Occipital lobe (tissue), 2 donors: Measurements from ENCODE around the gene SH2D2A. TPM values are rescaled to one million over a fixed set of nuclear protein-coding genes. Genes with fewer than 3 reads are reported as not detected.

Source experiments
- DNase-seq: peaks from one replicate; lab custom pipeline; 2025; lab: John Stamatoyannopoulos, UW
- total RNA-seq: library from RNA; depleted of rRNA; stranded (reverse); fragments of >200 nt; gene quantifications from one replicate; pipeline ENCODE4 v1.2.3, GENCODE V29; 2014

Gene SH2D2A
- total RNA-seq, 1 donor from 2014 or later = not detected

DNA sequence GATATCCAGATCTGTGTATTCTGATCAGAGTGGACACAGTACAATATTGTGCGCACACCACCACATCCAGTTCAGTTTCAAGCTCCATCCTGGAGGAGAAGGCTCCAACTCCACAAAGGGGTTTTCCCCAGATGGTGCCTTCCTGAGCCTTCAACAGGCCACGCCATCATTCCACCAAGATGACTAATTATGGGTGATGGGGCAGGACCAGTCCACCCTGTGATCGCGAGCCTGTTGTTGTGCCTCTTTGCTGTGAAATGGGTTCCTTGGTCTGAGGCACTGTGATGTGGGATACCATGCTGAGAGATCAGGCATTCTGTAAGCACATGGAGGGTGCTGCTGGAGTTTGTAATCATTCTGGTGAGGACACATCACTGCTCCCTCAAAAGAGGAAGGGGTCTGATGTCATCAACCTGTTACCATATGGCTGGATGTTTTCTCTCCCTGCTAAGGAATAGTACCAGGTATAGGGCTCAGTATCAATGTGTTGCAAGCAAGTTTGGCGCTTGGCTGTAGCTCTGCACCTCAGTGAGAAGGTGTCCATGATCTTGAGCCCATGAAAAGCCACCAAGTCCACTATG, 6.7 kb upstream of the SH2D2A start:
- no peak for DNase-seq

DNA sequence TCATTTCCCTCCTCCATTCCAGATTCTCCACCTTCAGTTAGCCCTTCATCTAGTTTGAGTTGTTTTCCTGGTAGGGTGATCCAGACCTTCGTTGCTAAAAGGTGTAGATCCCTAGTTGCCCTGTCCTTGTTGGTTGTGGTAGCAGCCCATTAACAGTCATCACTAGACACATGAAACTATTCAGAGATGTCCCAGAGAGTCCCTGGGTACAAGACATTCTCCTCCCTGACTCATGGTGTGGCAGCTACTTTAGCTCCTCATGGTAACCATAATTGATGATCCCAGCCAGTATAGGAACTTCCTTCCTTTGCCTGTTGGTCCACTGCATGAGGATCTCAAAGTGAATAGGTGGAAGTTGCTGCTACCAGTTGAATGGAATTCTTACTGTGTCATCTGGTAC, 6.0 kb upstream of the SH2D2A start:
- DNase-seq = no peak

DNA sequence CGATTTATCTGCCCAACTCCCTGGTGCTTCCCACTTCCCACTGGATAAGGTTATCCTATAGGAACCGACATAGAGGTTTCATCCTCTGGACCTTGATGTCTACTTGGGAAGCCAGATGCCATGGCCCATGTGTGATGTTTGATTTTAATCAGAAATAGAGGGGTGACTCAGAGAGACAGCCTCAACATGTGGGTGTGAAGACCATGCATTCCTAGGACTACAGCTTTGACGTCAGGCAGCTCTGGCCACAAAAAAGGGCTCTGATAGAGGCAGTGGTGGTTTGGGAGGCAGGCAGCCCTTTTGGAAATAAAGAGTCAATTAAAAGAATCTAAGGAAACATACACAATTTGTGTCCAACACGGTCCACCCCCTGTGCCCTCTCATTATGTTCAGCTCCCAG, 5.2 kb upstream of the SH2D2A start:
- DNase-seq = no peak

DNA sequence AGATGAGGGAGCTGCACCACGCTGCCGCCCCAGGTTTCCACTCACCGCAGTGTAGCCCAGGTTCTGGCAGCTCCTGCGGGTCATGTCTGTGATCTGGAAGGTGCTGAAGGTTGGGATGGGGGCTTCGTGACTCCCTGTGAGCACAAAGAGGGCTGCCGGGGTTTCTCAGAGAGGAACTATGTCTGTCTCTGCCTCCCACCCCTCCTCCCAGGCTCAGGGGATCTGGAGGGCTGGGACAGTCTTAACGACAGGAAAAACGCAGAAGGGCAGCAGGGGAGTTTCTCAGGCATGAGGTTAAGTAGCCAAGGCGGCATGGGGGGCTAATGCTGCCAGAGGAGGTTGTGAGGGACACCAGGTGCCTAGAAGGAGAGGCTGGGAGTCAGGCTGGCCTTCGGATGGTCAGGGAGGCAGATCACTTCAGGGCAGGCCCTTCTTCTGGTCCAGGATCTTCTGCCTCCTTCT, 656 bp downstream of the SH2D2A start:
- no peak for DNase-seq

DNA sequence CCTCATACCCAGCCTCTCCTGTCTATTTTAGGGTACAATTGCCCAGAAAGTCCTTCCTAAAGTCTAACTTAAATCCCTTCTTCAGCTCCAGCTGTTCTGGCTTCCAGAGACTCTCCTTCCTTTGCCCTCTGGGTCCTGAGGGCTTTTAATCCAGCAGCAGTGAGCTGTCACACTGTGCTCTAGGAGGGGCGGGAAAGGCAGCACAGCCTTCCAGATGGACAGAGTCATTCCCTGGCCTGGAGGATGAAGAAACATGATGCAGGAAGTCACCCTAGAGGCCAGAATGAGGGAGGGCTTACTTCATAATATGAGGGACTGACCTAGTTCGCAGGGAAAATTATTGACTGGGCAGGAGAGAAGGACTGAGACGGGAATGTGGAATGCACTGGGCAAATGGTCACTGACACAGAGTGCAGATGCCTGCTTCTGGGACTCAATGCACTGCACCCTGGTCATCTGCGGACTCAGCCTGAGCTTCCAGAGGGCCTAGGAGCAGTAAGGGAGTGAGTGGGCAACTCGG, 1.3 kb downstream of the SH2D2A start:
- no peak for DNase-seq

DNA sequence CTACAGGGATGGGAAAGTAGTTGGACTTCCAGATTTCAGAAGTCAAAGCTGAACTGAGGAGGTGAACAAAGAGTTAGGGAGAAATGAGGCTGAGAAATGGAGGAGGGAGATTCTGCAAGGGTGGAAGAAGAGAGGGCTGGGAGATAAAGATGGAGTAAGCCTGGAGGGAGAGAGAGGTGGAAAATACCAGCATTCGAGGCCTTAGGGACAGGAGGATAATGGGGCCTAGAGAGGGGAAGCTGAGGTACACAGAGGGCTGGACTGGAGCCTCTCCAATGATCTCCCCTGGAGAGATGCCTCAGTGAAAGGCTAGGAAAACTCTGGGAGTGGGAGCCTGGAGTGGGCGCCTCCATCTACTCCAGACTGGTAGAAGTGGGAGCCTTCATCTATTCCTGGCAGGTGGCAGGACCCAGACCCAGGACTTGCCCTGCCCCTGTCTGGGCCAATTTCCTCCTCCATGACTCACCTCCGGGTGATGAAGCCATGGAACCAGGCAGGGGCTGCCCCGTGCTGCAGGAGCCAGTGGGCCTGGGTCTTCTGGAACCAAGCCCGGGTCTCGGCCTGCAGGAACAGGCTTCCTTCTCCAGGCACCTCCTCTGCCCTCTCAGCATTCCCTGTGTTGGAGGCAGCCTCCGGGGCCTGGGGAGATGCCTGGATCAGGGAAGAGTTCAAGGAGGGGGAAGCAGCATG, 1.9 kb downstream of the SH2D2A start:
- DNase-seq = no peak

DNA sequence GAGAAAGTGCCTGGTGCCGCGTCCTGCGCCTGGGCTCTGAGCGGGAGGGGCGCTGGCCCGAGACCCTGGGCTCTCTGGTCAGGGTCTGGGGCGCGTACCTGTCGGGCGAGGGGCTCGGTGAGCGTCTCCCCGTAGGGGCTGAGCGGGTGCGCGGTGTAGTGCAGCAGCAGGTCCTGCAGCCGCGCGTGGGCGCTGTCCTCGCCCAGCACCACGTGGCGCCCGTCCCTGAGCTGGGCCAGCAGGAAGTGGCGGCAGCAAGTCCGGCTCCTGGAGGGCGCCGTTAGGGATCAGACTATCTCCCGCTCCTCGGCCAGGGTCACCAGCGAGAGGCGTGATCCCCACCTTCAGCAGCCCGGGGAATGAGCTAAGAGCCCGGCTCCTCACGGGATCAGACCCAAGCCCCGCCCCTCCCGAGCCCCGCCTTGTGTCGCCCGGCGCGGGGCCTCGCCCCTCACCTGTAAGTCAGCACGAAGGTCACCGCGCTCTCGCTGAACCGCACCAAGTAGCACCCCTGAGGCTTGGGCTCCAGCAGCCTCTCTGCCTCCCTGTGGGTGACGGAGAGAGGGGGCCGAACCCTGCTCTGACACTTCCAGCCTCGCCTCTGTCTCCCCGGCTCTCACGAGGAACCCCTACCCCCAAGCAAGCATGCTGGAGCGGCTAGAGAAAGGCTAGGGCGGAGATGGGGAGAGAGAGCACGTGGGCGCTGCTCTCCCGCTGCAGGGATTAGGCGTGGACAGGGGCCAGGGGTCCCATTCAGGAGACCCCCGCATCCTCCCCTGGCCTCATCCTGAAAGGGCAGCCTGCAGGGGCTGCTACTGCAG, 2.7 kb downstream of the SH2D2A start:
- peak; percentile 17 for DNase-seq

DNA sequence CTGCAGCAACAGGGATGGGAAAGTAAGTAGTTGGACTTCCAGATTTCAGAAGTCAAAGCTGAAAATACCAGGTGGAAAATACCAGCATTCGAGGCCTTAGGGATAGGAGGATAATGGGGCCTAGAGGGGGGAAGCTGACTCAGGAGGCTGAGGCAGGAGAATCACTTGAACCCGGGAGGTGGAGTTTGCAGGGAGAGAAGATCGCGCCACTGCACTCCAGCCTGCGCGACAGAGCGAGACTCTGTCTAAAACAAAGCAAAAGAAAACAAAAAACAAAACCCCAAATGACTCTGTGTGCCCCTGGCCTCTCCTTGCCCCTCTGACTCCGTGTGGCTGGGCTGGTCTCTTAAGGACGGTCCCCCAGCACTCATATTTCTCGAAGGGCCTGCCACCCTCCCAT, 3.4 kb downstream of the SH2D2A start:
- no peak for DNase-seq

DNA sequence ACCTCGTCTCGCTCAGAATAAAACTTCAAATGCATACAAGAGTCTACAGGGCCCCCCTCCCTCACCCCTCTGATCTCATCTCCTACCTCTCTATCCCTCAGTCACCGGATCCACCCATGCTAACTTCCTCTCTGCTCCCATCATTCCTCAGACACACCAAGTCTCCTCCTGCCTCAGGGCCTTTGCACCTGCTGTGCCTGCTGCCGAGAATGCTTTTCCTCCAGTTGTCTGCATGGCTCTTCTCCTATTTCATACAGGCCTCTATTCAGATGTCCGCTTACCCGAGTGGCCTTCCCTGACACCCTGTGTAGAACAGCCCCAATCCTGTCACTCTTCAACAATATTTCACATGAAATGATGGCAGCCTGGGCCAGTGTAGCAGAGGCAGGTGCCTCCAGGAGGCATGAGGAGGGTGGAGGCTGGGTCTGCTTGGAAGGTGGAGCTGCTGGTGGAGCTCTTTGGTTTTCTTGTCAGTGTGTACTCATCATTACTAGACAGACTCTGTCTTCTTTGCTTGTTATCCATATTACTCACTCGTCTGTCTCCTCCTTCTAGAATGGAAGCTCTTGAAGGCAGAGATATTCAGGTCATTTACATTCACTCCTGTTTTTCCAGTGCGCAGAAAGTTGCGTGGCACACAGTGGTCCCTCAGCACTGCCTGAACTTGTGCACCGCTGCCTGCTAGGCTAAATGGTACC, 4.2 kb downstream of the SH2D2A start:
- DNase-seq = no peak

DNA sequence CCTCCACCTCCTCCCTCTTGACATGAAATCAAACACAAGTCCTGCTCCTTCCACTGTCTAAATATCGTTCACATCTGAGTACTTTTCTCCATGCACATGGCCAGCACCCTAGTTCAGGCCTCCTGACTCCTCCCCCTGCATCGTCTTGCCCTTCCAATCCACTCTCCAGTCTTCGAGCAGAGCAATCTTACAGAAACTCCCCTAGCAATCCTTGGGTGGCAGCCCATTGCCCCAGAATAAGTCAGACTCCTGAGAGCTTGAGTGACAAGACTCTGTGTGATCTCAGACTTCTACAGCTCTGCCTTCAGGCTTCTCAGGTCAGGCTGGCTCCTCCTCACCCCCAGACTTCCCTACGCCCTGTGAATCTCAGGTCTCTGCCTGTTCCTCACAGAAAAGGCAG, 5.5 kb downstream of the SH2D2A start:
- DNase-seq = no peak

DNA sequence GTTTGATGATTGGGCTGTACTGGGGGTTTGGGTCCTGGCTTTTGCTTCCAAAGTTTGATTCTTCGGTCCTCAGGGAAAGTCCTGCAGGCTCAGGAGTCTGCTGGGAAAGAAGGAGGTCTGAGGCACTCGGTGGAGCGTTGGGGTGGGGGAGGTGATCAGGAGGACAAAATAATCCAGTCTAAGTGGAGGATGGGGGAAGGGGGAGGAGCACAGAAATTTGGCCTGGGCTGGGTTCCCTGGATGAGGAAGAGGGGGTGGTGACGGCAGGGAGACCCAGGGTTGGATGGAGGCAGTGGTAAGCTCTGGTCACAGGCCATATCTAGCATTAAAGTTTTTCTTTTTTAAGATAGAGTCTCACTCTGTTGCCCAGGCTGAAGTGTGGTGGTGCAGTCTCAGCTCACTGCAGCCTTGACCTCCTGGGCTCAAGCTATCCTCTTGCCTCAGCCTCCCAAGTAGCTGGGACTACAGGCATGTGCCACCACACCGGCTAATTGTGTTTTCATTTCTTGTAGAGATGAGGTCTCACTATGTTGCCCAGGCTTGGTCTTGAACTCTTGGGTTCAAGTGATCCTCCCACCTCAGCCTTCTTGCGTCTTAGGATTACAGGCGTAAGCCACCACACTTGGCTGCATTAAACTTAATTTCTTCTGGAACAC, 6.8 kb downstream of the SH2D2A start:
- no peak for DNase-seq

DNA sequence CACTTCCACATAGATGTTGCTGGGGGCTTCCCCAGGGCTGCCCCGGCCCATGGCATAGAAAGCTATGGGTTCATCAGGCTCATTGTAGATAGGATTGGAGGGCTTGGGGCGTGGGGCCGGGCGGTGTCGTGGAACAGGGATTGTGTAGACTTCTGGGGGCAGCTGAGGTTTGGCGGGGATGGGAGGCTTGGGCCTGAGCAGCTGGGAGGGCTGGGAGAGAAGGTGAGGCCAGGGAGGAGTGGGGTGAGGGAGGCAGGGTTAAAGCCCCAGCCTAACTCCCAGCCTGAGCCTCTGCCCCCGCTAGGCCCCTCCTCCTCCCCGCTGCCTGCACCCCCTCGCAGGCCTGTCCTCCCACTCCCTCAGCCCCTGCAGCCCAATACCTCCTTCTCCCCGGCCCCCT, 7.4 kb downstream of the SH2D2A start:
- no peak for DNase-seq

DNA sequence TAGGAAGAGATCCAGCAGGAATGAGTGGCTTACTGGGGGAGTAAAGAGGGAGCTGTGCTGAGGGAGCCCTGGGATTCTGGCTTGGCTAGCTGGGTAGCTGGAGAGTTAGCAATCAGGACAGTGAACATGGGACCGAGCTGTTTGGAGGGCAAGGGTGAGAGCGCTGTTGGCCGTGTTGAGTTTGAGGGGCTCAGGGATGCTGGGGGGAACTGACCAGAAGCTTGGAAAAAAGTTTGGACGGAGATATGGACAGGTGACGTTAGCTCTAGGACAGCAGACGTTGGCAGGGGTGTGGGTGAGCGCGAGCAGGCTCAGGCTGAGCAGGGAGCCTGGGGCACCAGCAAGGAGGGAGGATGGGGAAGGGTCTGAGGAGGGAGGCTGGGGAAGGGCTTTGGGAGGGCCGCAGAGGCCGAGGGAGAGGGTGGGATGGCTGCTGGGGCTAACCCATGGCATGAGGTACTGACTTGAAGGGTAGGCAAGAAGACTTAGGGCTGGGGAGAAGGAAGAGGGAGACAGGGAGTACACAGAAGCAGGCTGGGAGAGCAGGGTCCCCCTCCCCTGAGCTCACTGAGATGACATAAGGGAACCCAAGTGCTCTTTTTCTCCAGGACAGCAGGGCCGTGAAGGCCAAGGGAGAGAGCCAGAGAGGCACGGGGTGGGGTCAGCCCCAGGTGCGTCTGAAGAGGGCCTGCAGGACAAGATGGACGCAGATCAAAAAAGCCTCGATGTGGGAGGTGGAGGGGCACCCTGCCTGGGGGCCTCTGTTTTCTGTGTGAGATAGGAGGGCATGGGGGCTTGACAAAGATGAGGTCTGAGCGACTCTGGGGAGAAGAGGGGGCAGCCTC, 8.2 kb downstream of the SH2D2A start:
- no peak for DNase-seq

DNA sequence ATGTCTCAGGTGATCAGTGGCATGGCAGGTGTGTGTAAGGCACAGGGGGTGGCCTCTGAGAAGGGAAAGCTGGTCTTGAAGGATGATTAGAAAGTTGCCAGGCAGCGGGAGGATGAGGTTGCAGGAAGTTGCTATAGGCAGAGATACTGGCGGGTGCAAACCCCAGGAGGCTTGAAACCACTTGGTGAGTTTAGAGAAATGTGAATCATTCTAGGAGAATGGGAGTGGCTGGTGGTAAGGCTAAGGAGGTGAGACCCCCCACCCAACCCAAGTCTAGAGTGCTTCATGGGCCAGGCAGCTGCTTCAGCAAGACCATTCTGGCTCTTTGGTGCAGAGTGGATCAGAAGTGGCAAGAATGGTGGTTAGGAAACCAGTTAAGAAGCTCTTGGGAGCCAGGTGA, 9.0 kb downstream of the SH2D2A start:
- DNase-seq = no peak

DNA sequence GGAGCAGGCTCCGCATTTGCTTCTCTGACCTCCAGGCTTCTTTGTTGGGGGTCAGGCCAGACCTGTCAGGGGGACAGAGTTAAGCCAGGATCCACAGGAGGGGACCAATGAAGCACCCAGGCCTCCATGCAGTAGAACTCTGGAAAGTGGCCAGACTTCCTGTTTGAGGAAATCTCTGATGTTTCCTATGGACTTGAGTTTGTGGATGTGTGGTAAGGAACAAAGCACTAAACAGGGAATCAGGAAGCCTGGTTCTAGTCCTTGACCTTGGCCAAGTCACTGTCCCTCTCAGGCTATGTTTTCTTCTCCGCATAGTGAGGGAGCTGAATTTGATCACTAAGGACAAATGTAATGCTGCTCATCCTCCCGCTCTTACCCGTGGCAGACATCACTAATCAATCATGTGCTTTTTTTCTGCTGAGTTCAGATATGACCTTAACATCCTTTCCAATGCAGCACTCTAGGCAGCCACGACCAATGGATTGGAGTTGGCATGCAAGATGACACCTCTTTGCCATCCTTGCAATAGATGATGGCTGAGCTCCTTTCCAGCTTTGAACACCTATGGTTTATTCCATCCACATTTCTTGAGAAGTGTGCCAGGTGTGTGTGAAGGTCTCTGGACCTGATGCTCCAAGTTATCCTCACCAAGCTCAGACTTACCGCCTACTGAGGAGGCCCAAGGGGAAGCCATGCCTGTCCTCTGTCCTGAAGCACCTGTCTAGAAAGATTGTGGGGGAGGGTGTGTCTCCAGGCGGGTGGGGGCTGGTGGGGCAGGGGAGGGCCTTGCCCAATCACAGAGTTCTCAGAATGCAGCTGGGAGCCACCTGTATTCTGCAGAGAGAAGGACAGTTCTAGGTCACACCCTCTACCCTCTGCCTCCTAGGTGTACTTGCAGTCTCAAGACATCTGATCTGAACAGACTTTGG, 9.9 kb downstream of the SH2D2A start:
- no peak for DNase-seq

DNA sequence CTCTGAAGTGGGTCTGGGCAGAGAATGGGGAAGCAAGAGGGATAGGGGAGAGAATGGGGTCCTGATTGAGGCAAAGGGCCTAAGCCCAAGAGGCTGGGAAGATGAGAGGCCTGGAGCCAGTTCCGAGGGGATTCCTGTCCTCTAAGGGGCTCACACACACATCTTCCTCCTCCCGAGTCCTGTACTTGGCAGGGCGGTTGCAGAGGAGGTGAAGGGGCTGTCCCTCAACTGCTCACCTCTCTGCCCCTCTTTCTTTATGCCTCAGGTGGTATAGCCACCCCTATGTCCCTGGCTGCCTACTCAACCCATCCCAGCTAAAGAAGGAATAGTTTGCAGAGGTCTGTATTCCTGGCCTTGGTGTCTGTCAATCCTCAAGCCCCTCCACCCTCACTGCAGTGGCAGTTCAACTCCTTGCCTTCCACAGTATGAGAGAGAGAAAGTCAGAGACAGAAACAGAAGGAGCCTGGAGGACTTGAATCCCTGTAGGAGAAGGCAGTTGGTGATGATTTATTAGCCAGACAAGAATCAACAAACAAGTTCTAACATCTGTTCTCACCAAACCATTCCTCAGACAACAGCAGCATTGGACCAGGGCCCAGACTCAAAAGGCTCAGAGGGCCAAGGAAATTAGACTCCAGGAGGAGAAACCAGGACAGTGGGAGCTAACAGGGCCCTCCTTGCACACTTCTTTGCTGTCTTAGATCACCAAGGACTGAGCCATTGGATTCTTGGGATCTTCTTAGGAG, 10.7 kb downstream of the SH2D2A start:
- DNase-seq = no peak

DNA sequence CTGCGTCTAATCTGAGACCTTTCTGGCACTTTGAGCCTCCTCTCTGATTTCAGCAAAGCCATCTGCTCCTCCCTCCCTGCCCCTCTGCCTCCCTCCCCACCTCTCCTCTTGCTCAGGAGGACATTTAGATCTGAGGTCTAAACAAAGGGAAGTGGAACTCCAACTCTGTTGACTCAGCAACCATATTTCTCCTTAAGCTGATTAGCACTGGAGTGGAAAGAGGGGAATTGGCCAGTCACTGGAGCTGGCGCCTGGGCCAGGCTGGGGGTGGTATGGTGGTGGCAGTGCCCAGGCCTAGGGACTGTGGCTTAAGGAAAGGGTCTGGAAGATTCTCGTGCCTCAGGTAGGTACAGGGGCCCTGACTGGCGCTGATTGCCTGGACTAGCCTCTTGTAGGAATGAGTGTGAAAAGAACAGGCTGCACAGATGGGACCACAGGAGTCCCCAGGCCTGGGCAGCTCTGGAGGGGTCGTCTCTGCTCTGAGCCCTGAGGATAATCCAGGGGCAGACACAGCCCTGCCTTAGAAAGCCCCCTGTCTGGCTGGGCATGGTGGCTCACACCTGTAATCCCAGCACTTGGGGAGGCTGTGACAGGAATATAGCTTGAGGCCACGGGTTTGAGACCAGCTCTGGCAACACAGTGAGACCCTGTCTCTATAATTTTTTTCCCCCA, 11.9 kb downstream of the SH2D2A start:
- no peak for DNase-seq

DNA sequence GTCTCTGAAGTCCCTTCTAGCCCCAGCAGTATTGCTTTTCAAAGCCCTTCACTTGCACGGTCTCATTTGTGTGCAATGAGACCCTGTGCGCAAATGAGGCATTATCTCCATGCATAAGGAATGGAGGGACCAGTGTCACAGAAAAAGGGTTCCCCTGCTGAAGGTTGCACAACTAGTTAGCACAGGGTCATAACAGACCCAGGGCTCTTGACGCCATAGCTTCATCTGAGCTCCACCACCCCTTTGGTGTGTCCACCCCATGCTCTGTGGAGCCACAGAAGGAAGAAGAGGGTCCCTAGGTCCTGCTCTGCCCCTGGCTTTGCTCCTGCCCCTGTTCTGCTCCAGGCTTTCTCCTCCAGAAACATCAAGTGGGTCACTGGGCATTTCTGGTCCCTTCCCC, 12.6 kb downstream of the SH2D2A start:
- DNase-seq = no peak
